CD1c-positive myeloid dendritic cell (primary cell): ENCODE data around the gene IL3.
"Not testable (repeated sequence)": the region's sequence is repeated elsewhere in the genome, so short reads cannot be mapped to it uniquely, and the experiment has no call there.

ENCODE experiments used
- DNase-seq: peaks from one replicate; pipeline ENCODE4 v3.0.0-alpha.2; 2016; ENCODE audit errors: extremely low spot score

IL3 gene

GRCh38 chr5:132094393-132095076 is 34.1 kb downstream of the IL3 start:
- DNase-seq = peak; percentile 9

- no peak for DNase-seq
Observed at GRCh38 chr5:132095077-132095410, 34.6 kb downstream of the IL3 start.

- DNase-seq = no peak
Observed at GRCh38 chr5:132095424-132095972, 35.0 kb downstream of the IL3 start.

DNA sequence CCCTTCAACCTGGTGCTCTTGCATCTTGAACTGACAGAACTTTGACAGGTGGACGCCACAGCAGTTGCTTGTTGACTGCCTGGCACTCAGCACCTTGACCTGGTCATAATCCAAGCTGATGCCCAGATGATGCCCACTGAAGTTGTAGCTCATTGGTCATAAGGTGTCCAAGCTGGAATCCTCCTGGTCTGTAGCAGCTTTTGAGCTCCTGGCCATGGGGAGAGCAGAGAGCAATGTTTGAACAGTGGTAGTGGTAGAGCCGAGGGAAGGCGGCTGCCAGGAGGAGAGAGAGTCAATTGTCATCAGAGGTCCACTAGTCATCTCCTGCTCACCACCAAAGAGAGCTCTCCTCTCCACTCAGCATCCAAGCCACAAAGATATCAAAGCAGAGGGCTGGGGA is 36.4 kb downstream of the IL3 start:
- DNase-seq = no peak

DNA sequence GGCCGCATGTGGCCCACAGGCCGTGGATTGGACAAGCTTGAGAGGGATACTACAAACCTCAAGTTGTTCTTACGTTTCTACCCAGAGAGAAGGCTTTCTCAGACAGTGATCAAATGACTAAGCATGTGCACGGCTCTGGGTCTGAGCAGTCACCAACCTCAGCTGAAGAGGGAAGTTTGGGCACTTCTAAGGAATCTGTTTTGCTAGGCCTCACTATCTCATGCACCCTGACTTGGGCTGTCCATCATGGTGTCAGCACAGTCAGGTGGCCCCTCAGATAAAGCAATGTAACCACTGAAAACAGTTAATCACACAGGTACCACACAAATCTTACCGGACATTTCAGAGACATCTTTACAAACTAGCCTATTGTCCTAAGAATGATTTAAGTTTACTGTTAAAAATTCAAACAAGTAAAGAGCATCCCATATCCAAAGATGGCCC is 37.7 kb downstream of the IL3 start:
- peak; percentile 34 for DNase-seq

- no peak for DNase-seq
Observed at GRCh38 chr5:132098621-132099020, 38.2 kb downstream of the IL3 start.

DNA sequence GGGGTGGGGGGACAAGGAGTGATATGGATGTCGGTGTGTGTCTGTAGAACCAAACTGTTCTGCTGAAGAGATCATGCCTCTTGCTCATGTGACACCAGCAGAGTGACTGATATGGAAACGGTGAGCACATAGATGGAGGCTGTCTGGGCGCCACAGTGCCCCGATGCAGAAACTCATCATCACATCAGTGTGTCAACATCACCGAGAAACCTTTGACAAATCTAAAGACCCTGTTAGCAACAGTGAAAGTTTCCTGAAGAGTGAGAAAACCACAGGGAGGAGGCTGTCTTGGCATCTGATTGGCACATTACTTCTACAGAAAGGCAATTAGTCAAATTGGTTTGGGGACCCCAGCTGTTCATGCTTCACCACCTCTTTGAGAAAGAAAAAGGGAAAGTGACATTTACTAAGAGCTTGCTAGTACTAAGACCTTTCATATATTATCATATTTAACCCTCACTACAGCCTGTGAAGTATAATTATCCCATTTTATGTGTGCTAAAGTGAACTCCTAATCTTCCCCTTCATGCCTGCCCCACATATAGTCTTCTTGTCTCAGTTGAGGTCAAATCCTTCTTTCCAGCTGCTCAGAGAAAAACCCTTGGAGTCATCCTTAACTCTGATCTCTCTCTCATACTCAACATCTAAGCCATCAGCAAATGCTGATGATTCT is 38.8 kb downstream of the IL3 start:
- no peak for DNase-seq

DNA sequence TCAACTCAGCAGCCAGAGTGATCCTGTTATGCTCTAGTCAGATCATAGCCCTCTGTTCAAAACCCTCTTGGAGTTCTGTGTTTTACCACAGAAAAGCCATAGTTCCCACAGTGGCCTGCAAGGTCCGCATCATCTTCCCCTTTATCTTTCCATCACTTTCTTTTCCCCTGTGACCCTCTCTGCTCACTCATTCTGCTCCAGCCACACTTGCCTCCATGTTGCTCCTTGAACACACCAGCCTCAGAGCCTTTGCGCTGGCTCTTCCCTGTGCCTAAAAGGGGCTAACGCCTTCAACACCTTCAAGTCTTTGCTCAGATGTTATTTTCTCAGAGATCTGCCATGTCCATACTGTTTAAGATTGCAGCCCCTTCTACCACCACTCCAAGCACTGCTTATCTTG is 39.5 kb downstream of the IL3 start:
- no peak for DNase-seq

GRCh38 chr5:132100672-132101261 is 40.3 kb downstream of the IL3 start:
- no peak for DNase-seq

DNA sequence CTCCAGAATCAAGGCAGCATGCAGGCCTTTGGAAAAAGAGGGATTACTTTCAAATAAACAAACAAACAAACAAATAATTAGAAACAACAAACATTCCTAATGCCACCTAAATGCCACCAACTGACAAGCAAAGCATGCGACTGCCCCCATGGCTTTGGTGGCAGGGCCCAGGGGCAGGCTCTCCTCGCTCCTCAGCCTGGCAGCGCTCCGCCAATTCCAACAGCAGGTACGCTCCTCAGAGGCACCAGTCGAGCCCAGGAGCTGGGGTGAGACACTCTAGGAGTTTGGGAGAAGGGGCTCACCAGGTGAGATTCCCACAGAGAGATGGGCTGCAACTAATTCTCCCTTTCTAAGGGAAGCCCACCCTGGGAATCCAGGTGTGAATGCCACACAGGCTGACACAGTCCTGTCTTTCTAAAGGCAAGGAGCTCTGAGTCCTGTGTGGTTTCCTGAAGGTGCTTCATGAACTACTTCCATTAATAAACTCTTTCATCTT is 41.0 kb downstream of the IL3 start:
- DNase-seq = no peak

GRCh38 chr5:132102101-132102701 is 41.7 kb downstream of the IL3 start:
- DNase-seq = no peak

DNA sequence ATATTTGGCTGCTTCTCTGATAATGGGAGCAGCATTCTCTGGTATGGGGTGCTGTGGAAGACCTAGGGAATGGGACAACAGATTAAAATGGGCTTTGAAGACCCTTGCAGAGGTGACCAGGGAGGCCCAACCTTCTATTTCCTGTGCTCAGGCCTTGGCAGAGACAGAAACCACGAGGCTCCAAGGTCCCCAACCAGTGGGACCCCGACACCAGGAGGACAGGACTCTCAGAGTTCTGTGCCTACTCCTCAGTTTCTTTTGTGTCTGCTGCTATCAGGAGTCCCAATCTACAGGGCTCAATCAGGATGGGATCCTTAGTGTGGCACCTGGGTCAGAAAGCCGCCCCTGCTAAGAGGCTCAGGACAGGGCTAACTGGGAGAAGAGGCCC is 42.5 kb downstream of the IL3 start:
- no peak for DNase-seq

GRCh38 chr5:132103332-132103951 is 43.0 kb downstream of the IL3 start:
- peak; percentile 62 for DNase-seq

GRCh38 chr5:132103969-132104391 is 43.5 kb downstream of the IL3 start:
- no peak for DNase-seq

GRCh38 chr5:132104556-132104955 is 44.1 kb downstream of the IL3 start:
- no peak for DNase-seq

DNA sequence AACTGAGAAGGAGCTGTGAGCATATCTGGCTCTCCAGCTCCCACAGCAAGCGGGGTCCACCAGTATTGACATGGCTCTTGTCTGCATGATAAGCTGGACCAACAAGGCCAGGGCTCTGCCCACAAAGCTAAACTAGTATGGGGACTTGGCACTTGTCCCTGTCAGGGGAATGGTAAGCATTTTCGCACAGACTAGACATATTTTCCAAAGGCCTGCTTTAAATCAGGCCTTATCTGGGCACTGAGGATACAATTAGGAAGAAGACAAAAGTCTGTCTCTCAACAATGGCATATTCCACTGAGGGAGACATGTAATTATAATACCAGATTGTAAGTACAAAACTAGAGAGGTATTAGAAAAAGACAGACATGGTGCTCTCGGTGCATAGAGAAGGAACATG is 45.2 kb downstream of the IL3 start:
- DNase-seq = no peak

DNA sequence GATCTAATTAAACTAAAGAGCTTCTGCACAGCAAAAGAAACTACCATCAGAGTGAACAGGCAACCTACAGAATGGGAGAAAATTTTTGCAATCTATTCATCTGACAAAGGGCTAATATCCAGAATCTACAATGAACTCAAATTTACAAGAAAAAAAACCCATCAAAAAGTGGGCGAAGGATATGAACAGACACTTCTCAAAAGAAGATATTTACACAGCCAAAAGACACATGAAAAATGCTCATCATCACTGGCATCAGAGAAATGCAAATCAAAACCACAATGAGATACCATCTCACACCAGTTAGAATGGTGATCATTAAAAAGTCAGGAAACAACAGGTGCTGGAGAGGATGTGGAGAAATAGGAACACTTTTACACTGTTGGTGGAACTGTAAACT is 48.0 kb downstream of the IL3 start:
- DNase-seq = not testable (repeated sequence)

DNA sequence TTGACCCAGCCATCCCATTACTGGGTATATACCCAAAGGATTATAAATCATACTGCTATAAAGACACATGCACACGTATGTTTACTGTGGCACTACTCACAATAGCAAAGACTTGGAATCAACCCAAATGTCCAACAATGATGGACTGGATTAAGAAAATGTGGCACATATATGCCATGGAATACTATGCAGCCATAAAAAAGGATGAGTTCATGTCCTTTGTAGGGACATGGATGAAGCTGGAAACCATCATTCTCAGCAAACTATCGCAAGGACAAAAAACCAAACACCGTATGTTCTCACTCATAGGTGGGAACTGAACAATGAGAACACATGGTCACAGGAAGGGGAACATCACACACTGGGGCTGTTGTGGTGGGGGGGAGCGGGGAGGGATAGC is 48.5 kb downstream of the IL3 start:
- not testable (repeated sequence) for DNase-seq

DNA sequence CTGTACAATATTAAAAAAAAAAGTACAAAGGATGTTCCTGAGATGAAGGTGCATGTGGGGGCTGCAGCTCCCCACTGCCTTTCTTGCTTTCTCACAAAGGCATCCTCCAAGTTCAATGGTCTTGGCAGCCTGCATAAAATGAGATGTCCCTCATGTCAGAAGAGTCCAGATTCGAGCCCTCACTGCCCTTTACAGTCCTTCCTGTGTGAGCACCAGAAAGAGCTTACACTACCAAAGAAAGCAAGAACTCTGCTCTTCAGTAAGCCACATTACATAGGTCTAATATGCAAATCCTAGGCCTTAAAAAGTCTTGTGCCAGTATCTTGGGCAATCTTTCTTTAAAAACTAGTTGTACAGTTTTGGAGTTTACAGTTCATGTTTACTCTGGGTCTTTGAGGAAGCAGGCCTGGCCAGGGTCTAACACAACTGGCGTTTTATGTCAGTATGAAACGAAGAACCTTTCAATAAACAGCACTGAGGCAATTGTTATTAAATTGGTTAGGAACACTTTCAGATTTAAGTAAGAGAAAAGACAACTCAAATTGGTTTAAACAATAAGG is 49.1 kb downstream of the IL3 start:
- no peak for DNase-seq

DNA sequence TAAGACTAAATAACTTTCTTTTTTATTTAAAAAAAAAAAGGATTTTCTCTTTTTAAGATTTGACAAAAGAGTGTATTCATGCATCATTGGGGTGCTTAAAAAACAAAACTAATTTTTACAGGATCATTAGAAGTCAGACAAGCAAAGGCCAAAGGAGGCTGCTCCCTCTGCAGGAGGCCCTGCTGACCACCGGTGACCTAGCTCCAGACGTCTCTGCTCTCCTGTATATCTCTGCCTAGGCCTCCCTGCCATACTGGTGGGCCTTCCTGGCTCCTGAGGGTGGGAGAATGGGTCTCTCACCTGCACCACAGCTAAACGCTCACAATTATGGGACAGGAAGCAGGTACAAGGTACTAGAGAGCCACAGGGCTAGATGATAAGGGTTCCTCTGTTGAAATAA is 49.7 kb downstream of the IL3 start:
- no peak for DNase-seq

- no peak for DNase-seq
Observed at GRCh38 chr5:132110930-132111329, 50.5 kb downstream of the IL3 start.

- DNase-seq = no peak
Observed at GRCh38 chr5:132112111-132112510, 51.7 kb downstream of the IL3 start.
